ENCODE data around the gene GNMT. TPM values are rescaled to one million over a fixed set of nuclear protein-coding genes. Genes with fewer than 3 reads are reported as not detected.
"Not testable (repeated sequence)": the region's sequence is repeated elsewhere in the genome, so short reads cannot be mapped to it uniquely, and the experiment has no call there.

Gene GNMT
- polyA plus RNA-seq, 1 donor: 2.1 TPM

GRCh38 chr6:42940493-42941045 is 20.0 kb upstream of the GNMT start:
- DNase-seq: no peak

GRCh38 chr6:42941356-42941755 is 19.2 kb upstream of the GNMT start:
- not testable (repeated sequence) for DNase-seq

GRCh38 chr6:42942444-42942843 is 18.1 kb upstream of the GNMT start:
- no peak for DNase-seq

- DNase-seq: no peak
These were observed 12.6 kb upstream of the GNMT start for GRCh38 chr6:42947950-42948349.

- no peak for DNase-seq
These were observed 8.2 kb upstream of the GNMT start for GRCh38 chr6:42952389-42952788.

- DNase-seq: not testable (repeated sequence)
These were observed 6.1 kb upstream of the GNMT start for GRCh38 chr6:42954405-42954804.

GRCh38 chr6:42958125-42958524 is 2.4 kb upstream of the GNMT start:
- DNase-seq: no peak

GRCh38 chr6:42959917-42960242 is 674 bp upstream of the GNMT start:
- DNase-seq: no peak

- no peak for DNase-seq
These were observed 491 bp downstream of the GNMT start for GRCh38 chr6:42961020-42961470.

GRCh38 chr6:42962096-42962495 is 1.5 kb downstream of the GNMT start:
- DNase-seq: no peak

- no peak for DNase-seq
These were observed 2.1 kb downstream of the GNMT start for GRCh38 chr6:42962502-42963178.

- DNase-seq: no peak
These were observed 2.8 kb downstream of the GNMT start for GRCh38 chr6:42963179-42963854.

- no peak for DNase-seq
These were observed 3.5 kb downstream of the GNMT start for GRCh38 chr6:42963855-42964605.

- no peak for DNase-seq
These were observed 6.0 kb downstream of the GNMT start for GRCh38 chr6:42966571-42966970.

GRCh38 chr6:42967228-42967627 is 6.7 kb downstream of the GNMT start:
- DNase-seq: no peak

- DNase-seq: no peak
These were observed 7.7 kb downstream of the GNMT start for GRCh38 chr6:42968126-42968701.

- no peak for DNase-seq
These were observed 8.2 kb downstream of the GNMT start for GRCh38 chr6:42968783-42969182.

GRCh38 chr6:42969431-42969830 is 8.9 kb downstream of the GNMT start:
- no peak for DNase-seq

GRCh38 chr6:42969934-42970333 is 9.4 kb downstream of the GNMT start:
- no peak for DNase-seq

GRCh38 chr6:42970871-42971612 is 10.5 kb downstream of the GNMT start:
- DNase-seq: no peak

- DNase-seq: no peak
These were observed 11.3 kb downstream of the GNMT start for GRCh38 chr6:42971746-42972327.
